T-helper 17 cell (primary cell): ENCODE measurements around the gene CCSER1. TPM values are rescaled to one million over a fixed set of nuclear protein-coding genes. Genes with fewer than 3 reads are reported as not detected.
"Not testable (repeated sequence)": the region's sequence is repeated elsewhere in the genome, so short reads cannot be mapped to it uniquely, and the experiment has no call there.

ENCODE experiments used
- ATAC-seq: fragments of 150-1000 bp; cut with Tn5 transposase; 2 replicates; pipeline ENCODE4 v1.10.0; 2021; ENCODE audit warnings: mild to moderate bottlenecking, moderate library complexity
- DNase-seq, 3 donors: peaks; one replicate each; pipeline versions ENCODE4 v3.0.0 to v3.0.0-alpha.2; 2020 to 2021
- H3K9me3 ChIP-seq: one replicate; pipeline ENCODE4 v1.7.0; 2013; ENCODE audit warnings: low read length, mild to moderate bottlenecking; ENCODE audit not compliant: control insufficient read depth, poor library complexity, severe bottlenecking
- H3K27ac Mint-ChIP-seq: one replicate; pipeline ENCODE4 v1.8.0; 2022; ENCODE audit warnings: mild to moderate bottlenecking, moderate library complexity, mixed read lengths
- H3K27me3 Mint-ChIP-seq: one replicate; pipeline ENCODE4 v1.8.0; 2022; ENCODE audit warnings: mixed read lengths
- H3K36me3 Mint-ChIP-seq: one replicate; pipeline ENCODE4 v1.8.0; 2022; ENCODE audit warnings: low read depth, mixed read lengths
- H3K4me1 Mint-ChIP-seq: one replicate; pipeline ENCODE4 v1.8.0; 2022; ENCODE audit warnings: mild to moderate bottlenecking, mixed read lengths
- H3K4me3 Mint-ChIP-seq: one replicate; pipeline ENCODE4 v1.8.0; 2022; ENCODE audit warnings: mild to moderate bottlenecking, moderate library complexity, mixed read lengths
- total RNA-seq, 4 donors: library from RNA in 2 of 4; stranded (reverse) in 2 of 4; gene quantifications; one replicate each; pipeline ENCODE4 v1.2.3 and lab custom pipeline; 2022 to 2026

CCSER1 gene
- total RNA-seq, 2 donors from 2014 or later: 1.7 to 3.0 TPM

DNA sequence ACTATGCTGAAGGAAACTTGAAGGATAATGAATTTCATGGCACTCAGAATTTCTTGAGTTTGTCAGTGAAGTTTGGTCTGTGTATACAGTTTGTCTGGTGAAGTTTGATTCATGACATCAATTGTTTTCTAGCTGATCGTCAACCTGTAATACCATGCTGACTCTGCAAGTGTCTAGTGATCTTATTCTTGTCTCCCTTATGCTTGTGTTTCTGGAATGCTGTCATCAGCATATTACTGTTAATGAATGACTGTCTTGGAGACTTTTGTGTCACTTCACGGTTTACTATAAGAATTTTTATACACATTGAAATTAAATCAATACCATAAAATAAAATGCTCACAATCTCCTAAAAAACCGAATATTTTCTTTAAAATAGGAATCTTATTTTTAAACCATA, 779.0 kb downstream of the CCSER1 start:
- Mint-ChIP-seq H3K4me1 (no peaks in the 10 kb centered on the region), H3K36me3 (no peaks in the 10 kb centered on the region), H3K27ac (no peak overlapping the region), H3K4me3 (no peak overlapping the region), H3K27me3 (no peaks in the 10 kb centered on the region)
- DNase-seq (no peak), ATAC-seq (no peak)
- no peaks in the 10 kb centered on the region for H3K9me3 ChIP-seq

DNA sequence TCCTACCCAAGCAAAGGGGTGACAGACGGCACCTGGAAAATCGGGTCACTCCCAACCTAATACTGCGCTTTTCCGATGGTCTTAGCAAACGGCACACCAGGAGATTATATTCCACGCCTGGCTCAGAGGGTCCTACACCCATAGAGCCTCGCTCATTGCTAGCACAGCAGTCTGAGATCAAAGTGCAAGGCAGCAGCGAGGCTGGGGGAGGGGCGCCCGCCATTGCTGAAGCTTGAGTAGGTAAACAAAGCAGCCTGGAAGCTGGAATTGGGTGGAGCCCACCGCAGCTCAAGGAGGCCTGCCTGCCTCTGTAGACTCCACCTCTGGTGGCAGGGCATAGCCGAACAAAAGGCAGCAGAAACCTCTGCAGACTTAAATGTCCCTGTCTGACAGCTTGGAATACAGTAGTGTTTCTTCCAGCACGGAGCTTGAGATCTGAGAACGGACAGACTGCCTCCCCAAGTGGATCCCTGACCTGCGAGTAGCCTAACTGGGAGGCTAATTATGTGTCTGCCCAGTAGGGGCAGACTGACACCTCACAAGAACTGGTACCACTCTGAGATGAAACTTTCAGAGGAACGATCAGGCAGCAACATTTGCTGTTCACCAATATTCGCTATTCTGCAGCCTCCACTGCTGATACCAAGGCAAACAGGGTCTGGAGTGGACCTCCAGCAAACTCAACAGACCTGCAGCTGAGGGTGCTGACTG, 784.7 kb downstream of the CCSER1 start:
- H3K36me3 Mint-ChIP-seq, DNase-seq, H3K27me3 Mint-ChIP-seq, ATAC-seq, H3K4me3 Mint-ChIP-seq, H3K27ac Mint-ChIP-seq, H3K9me3 ChIP-seq, H3K4me1 Mint-ChIP-seq: not testable (repeated sequence)

- ATAC-seq (no peak), DNase-seq (no peak)
- Mint-ChIP-seq H3K27ac (no peak overlapping the region), H3K27me3 (no peaks in the 10 kb centered on the region), H3K36me3 (no peaks in the 10 kb centered on the region), H3K4me1 (no peaks in the 10 kb centered on the region), H3K4me3 (no peak overlapping the region)
- H3K9me3 ChIP-seq: no peaks in the 10 kb centered on the region
These were observed 795.0 kb downstream of the CCSER1 start for GRCh38 chr4:90922174-90922573.

DNA sequence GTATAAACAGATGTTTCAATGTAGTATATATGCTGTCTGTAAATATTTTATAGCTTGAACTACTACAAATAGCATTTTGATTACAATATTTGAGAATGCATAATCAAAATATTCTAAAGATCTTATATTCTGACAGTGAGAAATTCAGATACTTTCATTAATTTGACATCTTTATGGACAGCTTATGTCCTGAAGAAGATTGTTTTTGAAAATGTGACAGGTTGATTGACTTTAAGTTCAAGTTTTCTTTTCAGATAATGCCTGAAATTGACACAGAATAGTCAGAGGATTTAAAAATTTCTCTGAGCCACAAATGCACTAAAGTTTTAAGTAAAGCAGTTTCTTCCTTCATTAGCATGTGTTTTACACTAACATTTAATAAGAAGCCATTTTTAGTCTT, 799.8 kb downstream of the CCSER1 start:
- DNase-seq (no peak), ATAC-seq (no peak)
- Mint-ChIP-seq H3K27ac (no peak overlapping the region), H3K4me3 (no peak overlapping the region), H3K36me3 (no peaks in the 10 kb centered on the region), H3K27me3 (no peaks in the 10 kb centered on the region), H3K4me1 (no peaks in the 10 kb centered on the region)
- no peaks in the 10 kb centered on the region for H3K9me3 ChIP-seq

DNA sequence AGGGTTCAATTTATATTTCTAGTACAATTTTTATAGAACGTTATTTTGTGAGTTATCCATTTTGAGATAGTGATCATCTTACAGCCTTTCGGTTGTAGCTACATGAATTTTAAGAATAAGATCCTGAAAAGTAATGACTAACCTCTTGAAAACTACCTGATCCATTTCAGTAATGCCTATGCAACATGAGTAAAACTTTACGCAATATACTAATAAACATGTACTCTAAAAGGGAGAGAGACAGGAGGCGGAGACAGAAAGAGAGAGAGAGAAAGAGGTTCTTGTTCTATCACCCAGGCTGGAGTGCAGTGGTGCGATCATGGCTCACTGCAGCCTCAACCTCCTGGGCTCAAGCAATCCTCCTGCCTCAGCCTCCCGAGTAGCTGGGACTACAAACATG, 816.1 kb downstream of the CCSER1 start:
- Mint-ChIP-seq H3K4me3 (no peak overlapping the region), H3K36me3 (no peaks in the 10 kb centered on the region), H3K27ac (no peak overlapping the region), H3K27me3 (no peaks in the 10 kb centered on the region), H3K4me1 (no peaks in the 10 kb centered on the region)
- no peaks in the 10 kb centered on the region for H3K9me3 ChIP-seq
- DNase-seq (no peak), ATAC-seq (no peak)

DNA sequence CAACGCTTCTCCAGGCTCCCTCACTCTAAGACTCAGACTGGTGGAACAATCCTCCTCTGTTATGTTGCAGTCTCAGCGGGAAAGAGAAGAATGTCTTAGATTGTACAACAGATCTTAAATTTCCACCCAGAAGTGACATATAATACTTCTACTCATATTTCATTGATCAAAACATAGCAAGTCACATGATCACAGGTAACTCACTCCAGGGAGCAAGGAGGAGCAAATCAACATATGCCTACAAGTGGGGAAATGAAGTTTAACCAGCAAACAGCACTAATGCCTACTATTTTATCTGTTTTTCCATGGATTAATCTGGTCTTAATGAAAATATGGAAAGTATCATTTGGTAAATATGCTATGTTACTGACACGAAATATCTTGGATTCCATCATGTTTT, 819.8 kb downstream of the CCSER1 start:
- Mint-ChIP-seq H3K27me3 (no peaks in the 10 kb centered on the region), H3K27ac (no peak overlapping the region), H3K4me3 (no peak overlapping the region), H3K4me1 (no peaks in the 10 kb centered on the region), H3K36me3 (no peaks in the 10 kb centered on the region)
- no peaks in the 10 kb centered on the region for H3K9me3 ChIP-seq
- DNase-seq (no peak), ATAC-seq (no peak)

- Mint-ChIP-seq H3K36me3 (no peaks in the 10 kb centered on the region), H3K27me3 (no peaks in the 10 kb centered on the region), H3K27ac (no peak overlapping the region), H3K4me3 (no peak overlapping the region), H3K4me1 (no peaks in the 10 kb centered on the region)
- no peak for DNase-seq
- no peaks in the 10 kb centered on the region for H3K9me3 ChIP-seq
- ATAC-seq: no peak
These were observed 823.2 kb downstream of the CCSER1 start for GRCh38 chr4:90950385-90950841.

DNA sequence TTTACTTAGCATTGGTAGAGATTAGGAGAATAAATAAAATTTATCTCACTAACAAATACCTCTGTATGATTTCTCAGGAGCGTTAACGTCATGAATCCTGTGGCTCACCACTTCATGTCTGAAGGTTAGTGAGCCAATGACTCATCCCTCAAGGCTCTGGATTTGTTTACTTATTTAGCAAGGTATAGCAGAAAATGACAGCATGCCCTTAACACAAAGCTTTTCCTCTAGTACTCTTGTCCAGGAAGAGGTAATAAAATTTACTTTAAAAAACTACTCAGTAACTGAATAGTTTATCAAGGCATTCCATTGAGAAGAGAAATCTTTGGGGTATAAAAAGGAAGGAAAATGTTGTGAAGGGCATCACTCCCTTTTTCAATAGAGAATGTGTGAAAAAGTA, 823.8 kb downstream of the CCSER1 start:
- Mint-ChIP-seq H3K4me3 (no peak overlapping the region), H3K36me3 (no peaks in the 10 kb centered on the region), H3K27ac (no peak overlapping the region), H3K4me1 (no peaks in the 10 kb centered on the region), H3K27me3 (no peaks in the 10 kb centered on the region)
- H3K9me3 ChIP-seq: no peaks in the 10 kb centered on the region
- no peak for ATAC-seq
- DNase-seq: no peak

- Mint-ChIP-seq H3K4me3 (no peak overlapping the region), H3K27ac (no peak overlapping the region), H3K27me3 (no peaks in the 10 kb centered on the region), H3K36me3 (no peaks in the 10 kb centered on the region), H3K4me1 (no peaks in the 10 kb centered on the region)
- no peaks in the 10 kb centered on the region for H3K9me3 ChIP-seq
- ATAC-seq (no peak), DNase-seq (no peak)
These were observed 831.2 kb downstream of the CCSER1 start for GRCh38 chr4:90958256-90958895.

- no peaks in the 10 kb centered on the region for H3K9me3 ChIP-seq
- H3K36me3 Mint-ChIP-seq: no peaks in the 10 kb centered on the region
These were observed 833.2 kb downstream of the CCSER1 start for GRCh38 chr4:90960433-90960832.

DNA sequence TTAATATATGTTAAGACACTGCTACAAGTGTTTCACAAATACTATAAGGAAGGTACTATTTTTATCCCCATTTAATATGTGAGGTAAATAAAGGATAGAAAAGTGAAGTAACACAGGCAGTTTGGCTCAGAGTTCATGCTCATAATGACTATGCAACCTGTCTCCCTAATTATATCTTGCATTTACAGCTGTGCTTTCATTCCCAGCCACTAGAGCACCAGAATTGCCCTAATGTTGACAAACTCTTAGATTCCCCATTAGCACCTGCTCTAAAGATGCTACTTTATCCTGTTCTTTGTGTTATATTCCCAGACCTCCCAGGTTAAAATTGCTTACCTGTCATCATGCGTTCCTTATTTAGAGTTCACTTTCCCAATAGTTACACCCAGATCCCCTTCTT, 833.6 kb downstream of the CCSER1 start:
- Mint-ChIP-seq H3K4me3 (no peak overlapping the region), H3K27me3 (no peaks in the 10 kb centered on the region), H3K27ac (no peak overlapping the region), H3K4me1 (no peaks in the 10 kb centered on the region), H3K36me3 (no peaks in the 10 kb centered on the region)
- H3K9me3 ChIP-seq: no peaks in the 10 kb centered on the region
- DNase-seq: no peak
- ATAC-seq: no peak

More at GRCh38 chr4:90960433-90960832, 833.2 kb downstream of the CCSER1 start:
- no peak overlapping the region for H3K27ac Mint-ChIP-seq
- H3K4me1 Mint-ChIP-seq: no peaks in the 10 kb centered on the region
- ATAC-seq: no peak
- H3K4me3 Mint-ChIP-seq: no peak overlapping the region
- no peak for DNase-seq
- no peaks in the 10 kb centered on the region for H3K27me3 Mint-ChIP-seq

DNA sequence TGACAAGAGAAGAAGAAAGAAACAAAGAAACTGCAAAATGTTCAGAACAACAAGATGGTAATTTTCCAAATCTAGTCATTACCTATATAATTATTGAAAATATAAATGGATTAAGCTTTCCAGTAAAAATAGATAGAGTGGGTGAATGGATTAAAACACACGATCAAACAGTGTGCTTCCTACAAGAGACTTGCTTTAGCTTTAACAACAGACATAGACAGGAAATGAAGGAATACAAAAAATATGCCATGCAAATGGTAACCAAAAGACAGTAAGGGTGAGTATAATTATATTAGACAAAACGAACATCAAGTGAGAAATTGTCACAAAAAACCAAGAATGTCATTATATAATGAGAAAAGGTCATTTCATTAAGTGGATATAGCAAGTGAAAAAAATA, 842.8 kb downstream of the CCSER1 start:
- no peaks in the 10 kb centered on the region for H3K9me3 ChIP-seq
- no peak for DNase-seq
- Mint-ChIP-seq H3K4me3 (no peak overlapping the region), H3K27ac (no peak overlapping the region), H3K27me3 (no peaks in the 10 kb centered on the region), H3K4me1 (no peaks in the 10 kb centered on the region), H3K36me3 (no peaks in the 10 kb centered on the region)
- no peak for ATAC-seq

GRCh38 chr4:90977726-90978125, 850.5 kb downstream of the CCSER1 start:
- Mint-ChIP-seq H3K4me3 (no peak overlapping the region), H3K4me1 (no peaks in the 10 kb centered on the region), H3K36me3 (no peaks in the 10 kb centered on the region), H3K27ac (no peak overlapping the region), H3K27me3 (no peaks in the 10 kb centered on the region)
- no peaks in the 10 kb centered on the region for H3K9me3 ChIP-seq
- DNase-seq (no peak), ATAC-seq (no peak)

DNA sequence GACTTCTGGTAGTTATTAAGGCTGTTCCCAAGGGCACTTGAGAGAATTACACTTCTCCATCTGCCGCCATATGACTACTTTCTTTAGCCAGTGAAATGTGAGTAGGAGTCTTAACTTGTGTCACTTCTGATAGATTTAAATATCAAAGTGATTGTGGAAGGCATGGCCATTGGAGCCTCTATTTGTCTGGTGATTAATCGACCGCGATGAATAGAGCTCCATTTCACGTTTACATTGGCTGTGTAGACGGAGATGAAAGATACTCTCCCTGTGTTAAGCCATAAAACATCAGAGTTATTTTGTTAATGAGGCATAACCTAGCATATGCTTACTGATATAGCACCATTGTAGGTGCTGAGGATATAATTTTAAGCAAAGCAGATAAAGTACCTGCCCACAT, 852.4 kb downstream of the CCSER1 start:
- DNase-seq (no peak), ATAC-seq (no peak)
- H3K4me1 Mint-ChIP-seq: no peaks in the 10 kb centered on the region
- no peaks in the 10 kb centered on the region for H3K9me3 ChIP-seq
- H3K27me3 Mint-ChIP-seq: no peaks in the 10 kb centered on the region
- H3K4me3 Mint-ChIP-seq: no peak overlapping the region
- H3K27ac Mint-ChIP-seq: no peak overlapping the region
- H3K36me3 Mint-ChIP-seq: no peaks in the 10 kb centered on the region
